A549 (cell line): Measurements from ENCODE around the gene TFAP2C.

ENCODE experiments used
- CEBPB ChIP-seq, 2 experiments: fragments of >200 bp in 1 of 2; sonication (Bioruptor Twin) in 1 of 2; formaldehyde crosslinking in 1 of 2; IDR thresholded peaks; 2 replicates each; pipeline ENCODE4 v1.6.1; 2012 to 2016
- CTCF ChIP-seq: fragments of >200 bp; sonication (Bioruptor Twin); formaldehyde crosslinking; IDR thresholded peaks from 3 replicates; pipeline ENCODE4 v1.5.1; 2016
- EP300 ChIP-seq, 2 experiments: fragments of >200 bp; sonication (Bioruptor Twin); formaldehyde crosslinking; IDR thresholded peaks; 2 replicates in 1 of 2; 3 replicates in 1 of 2; pipeline ENCODE4 v1.6.1; 2016 to 2017
- FOSL2 ChIP-seq, 2 experiments: fragments of 450-650 bp in 1 of 2; fragments of >200 bp in 1 of 2; sonication (Bioruptor Twin) in 1 of 2; formaldehyde crosslinking; IDR thresholded peaks; 2 replicates each; pipeline versions ENCODE4 v1.5.0 to v1.6.1; 2016 to 2020; ENCODE audit warnings: mild to moderate bottlenecking in 1 of 2, moderate library complexity in 1 of 2
- MYC ChIP-seq: IDR thresholded peaks from 2 replicates; pipeline ENCODE4 v1.6.1; 2012; ENCODE audit warnings: mild to moderate bottlenecking, inconsistent platforms, low read length, improper control_type of control experiment, borderline replicate concordance
- POLR2A ChIP-seq: IDR thresholded peaks from 2 replicates; pipeline ENCODE4 v1.6.1; 2012; ENCODE audit warnings: mild to moderate bottlenecking, low read length
- REST ChIP-seq: fragments of 200-600 bp; sonication (generic); IDR thresholded peaks from 2 replicates; pipeline ENCODE4 v1.6.1; 2016; ENCODE audit warnings: antibody characterized with exemption, mild to moderate bottlenecking, moderate library complexity
- SMC3 ChIP-seq: fragments of >200 bp; sonication (Bioruptor Twin); formaldehyde crosslinking; IDR thresholded peaks from 3 replicates; pipeline ENCODE4 v1.6.1; 2018; ENCODE audit warnings: inconsistent platforms

- TF ChIP-seq CTCF = no peak
- TF ChIP-seq MYC = no peak
- TF ChIP-seq EP300 (IDR thresholded peaks at IDR 0.05) = no peak
- no peak for TF ChIP-seq POLR2A
- no peak for TF ChIP-seq REST
- no peak for TF ChIP-seq FOSL2 (IDR thresholded peaks at IDR 0.05)
- TF ChIP-seq FOSL2 (CRISPR knock-in tag; IDR thresholded peaks at IDR 0.05) = no peak
- TF ChIP-seq SMC3 = no peak
- no peak for TF ChIP-seq CEBPB (IDR thresholded peaks at IDR 0.05)
Measured at GRCh38 chr20:56584916-56585315, 44.2 kb upstream of the TFAP2C start.
